ENCODE measurements around the gene ABLIM1. TPM values are rescaled to one million over a fixed set of nuclear protein-coding genes. Genes with fewer than 3 reads are reported as not detected.

Gene ABLIM1
- total RNA-seq, 1 donor from 2014 or later = 105 TPM

DNA sequence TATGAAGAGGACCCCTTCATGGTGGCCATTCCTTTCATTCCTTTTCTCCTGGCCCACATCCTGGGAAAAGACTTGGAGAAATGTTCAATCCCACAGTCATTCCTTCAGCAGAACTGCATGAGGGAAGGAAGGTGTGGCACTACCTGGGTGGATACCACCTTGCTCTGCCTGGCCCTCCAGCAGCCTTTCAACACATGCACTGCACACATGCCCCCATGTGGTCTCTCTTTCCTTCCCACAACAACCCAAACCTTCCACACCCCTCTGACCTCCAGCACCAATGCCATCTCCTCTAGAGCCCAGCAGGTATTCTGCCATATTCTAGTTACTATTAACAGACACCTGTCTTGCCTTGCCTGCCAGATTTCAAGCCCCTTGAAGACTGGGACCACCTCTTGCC, 213.3 kb downstream of the ABLIM1 start:
- Mint-ChIP-seq H3K9me3 (no peaks in the 10 kb centered on the region), H3K4me1 (peaks cover 7% of the 10 kb centered on the region), H3K36me3 (peaks cover 42% of the 10 kb centered on the region), H3K4me3 (no peak overlapping the region), H3K27ac (no peak overlapping the region), H3K27me3 (ENCODE audit: low read depth) (no peaks in the 10 kb centered on the region)
- TF ChIP-seq, protein P1, sequence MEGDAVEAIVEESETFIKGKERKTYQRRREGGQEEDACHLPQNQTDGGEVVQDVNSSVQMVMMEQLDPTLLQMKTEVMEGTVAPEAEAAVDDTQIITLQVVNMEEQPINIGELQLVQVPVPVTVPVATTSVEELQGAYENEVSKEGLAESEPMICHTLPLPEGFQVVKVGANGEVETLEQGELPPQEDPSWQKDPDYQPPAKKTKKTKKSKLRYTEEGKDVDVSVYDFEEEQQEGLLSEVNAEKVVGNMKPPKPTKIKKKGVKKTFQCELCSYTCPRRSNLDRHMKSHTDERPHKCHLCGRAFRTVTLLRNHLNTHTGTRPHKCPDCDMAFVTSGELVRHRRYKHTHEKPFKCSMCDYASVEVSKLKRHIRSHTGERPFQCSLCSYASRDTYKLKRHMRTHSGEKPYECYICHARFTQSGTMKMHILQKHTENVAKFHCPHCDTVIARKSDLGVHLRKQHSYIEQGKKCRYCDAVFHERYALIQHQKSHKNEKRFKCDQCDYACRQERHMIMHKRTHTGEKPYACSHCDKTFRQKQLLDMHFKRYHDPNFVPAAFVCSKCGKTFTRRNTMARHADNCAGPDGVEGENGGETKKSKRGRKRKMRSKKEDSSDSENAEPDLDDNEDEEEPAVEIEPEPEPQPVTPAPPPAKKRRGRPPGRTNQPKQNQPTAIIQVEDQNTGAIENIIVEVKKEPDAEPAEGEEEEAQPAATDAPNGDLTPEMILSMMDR (IDR thresholded peaks at IDR 0.05; ENCODE audit: unreplicated experiment) = no peak
- DNase-seq (ENCODE audit: low spot score in 2 of 2, unreplicated experiment in 2 of 2) = no peak

DNA sequence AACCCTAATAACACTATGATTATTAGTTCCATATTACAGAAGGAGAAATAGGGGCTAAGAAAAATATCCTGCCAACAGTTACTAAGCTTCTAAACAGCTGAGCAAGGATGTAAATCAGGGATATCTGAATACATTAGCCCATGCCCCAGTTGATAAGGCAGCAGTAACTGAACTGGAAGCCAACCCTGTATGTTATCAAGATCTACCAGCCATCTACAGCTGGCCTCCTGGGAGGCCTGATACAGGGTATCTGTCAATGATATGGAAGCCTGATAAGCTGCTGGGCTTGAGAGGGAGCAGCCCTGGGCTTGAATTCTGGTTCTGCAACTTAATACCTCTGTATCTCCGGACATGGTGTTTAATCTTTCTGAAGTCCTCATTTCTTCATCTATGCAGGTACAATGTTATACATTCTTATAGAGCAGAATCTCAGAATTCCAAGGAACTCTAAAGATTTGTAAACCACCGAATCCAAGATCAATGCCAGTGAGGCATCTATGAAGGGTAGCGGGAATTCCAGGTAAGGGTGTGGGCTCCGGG, 215.9 kb downstream of the ABLIM1 start:
- peaks cover 13% of the 10 kb centered on the region for H3K4me1 Mint-ChIP-seq
- DNase-seq (ENCODE audit: low spot score in 2 of 2, unreplicated experiment in 2 of 2) = no peak
- TF ChIP-seq, protein P1 (IDR thresholded peaks at IDR 0.05; ENCODE audit: unreplicated experiment) = no peak
- H3K36me3 Mint-ChIP-seq = peaks cover 60% of the 10 kb centered on the region
- no peak overlapping the region for H3K4me3 Mint-ChIP-seq
- H3K9me3 Mint-ChIP-seq = no peaks in the 10 kb centered on the region
- no peaks in the 10 kb centered on the region for H3K27me3 Mint-ChIP-seq (ENCODE audit: low read depth)
- no peak overlapping the region for H3K27ac Mint-ChIP-seq

DNA sequence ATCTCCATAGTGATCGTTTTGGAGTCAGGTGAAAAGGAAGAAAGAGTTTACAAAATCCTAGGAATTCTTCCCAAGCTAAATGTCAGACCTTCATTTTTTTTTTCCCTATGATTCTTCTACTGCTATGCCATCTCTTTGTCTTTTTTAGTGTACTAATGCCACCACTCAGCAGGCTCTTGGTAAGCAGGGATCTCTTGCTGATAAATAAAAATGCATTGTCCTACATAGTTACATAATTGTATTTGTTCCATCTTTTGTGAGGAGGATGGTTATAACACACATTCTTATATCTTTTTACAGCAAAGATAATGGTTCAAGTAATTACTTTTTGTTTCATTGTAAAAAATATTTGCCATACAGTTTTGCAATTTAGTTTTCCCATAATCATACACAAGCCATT, 217.0 kb downstream of the ABLIM1 start:
- Mint-ChIP-seq H3K9me3 (no peaks in the 10 kb centered on the region), H3K4me3 (no peak overlapping the region), H3K27me3 (ENCODE audit: low read depth) (no peaks in the 10 kb centered on the region), H3K36me3 (peaks cover 65% of the 10 kb centered on the region), H3K27ac (no peak overlapping the region), H3K4me1 (peaks cover 15% of the 10 kb centered on the region)
- TF ChIP-seq, protein P1 (IDR thresholded peaks at IDR 0.05; ENCODE audit: unreplicated experiment) = no peak
- no peak for DNase-seq (ENCODE audit: low spot score in 2 of 2, unreplicated experiment in 2 of 2)

DNA sequence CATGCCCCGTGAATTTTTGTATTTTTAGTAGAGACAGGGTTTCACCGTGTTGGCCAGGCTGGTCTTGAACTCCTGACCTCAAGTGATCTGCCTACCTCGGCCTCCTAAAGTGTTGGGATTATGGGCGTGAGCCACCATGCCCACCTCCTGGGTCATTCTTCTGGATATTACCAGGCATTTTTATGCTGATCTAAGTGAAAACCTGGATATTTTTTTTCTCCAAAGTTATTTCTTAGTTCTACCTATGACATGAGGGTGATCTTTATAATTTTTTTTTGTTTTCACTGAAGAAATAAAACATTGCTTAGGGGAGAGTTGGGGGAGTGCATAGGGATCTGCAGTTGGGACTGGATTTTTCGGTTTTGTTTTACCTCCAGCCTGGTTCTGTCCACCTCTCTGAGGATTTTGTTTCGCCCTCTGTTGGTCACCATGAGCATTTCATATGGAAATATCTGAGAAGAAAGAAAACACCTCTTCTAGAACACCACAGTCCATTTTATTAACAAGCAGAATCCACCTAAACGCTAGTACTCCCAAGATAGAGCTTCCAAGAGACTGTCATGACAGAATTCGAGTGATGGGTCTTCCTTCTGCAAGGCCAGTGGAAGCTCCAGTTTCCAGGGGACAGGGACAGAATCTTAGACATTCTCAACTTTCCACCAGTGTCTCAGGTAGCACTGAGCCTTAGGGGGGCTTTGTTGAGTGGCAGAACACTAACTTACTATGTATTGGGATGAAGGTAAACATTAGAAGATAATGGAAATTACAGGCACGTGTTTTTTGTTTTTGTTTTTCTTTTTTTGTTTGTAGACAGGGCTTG, 220.4 kb downstream of the ABLIM1 start:
- TF ChIP-seq, protein P1 (IDR thresholded peaks at IDR 0.05; ENCODE audit: unreplicated experiment) = peak; percentile 54
- Mint-ChIP-seq H3K4me1 (peaks cover 15% of the 10 kb centered on the region), H3K9me3 (no peaks in the 10 kb centered on the region), H3K36me3 (peaks cover 63% of the 10 kb centered on the region), H3K27ac (no peak overlapping the region), H3K27me3 (ENCODE audit: low read depth) (no peaks in the 10 kb centered on the region), H3K4me3 (no peak overlapping the region)
- DNase-seq (ENCODE audit: low spot score in 2 of 2, unreplicated experiment in 2 of 2) = no peak

DNA sequence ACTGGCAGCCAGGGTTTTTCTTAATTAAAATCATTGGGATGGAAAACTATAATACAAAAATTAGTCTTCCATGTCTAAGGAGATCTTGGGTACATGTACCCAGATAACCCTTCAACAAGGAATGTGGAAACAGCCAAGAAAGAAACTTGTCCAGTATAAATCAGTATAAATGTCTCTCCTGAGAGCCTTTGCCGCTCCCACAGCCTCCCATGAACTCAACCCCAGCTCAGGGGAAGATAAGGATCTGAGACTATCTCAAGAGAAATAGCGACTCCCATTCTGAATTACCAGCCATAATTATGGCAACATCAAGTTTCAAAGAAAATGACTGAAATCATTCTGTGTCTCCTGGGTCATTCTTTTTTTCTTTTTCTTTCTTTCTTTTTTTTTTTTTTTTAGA, 221.1 kb downstream of the ABLIM1 start:
- H3K36me3 Mint-ChIP-seq = peaks cover 68% of the 10 kb centered on the region
- H3K4me1 Mint-ChIP-seq = peaks cover 15% of the 10 kb centered on the region
- no peaks in the 10 kb centered on the region for H3K27me3 Mint-ChIP-seq (ENCODE audit: low read depth)
- no peak overlapping the region for H3K4me3 Mint-ChIP-seq
- no peaks in the 10 kb centered on the region for H3K9me3 Mint-ChIP-seq
- no peak for DNase-seq (ENCODE audit: low spot score in 2 of 2, unreplicated experiment in 2 of 2)
- TF ChIP-seq, protein P1 (IDR thresholded peaks at IDR 0.05; ENCODE audit: unreplicated experiment) = no peak
- no peak overlapping the region for H3K27ac Mint-ChIP-seq
